HepG2 (cell line): Measurements from ENCODE around the gene AGBL2. TPM values are rescaled to one million over a fixed set of nuclear protein-coding genes. Genes with fewer than 3 reads are reported as not detected.

ENCODE experiments used
- ARNT ChIP-seq: fragments of 450-650 bp; IDR thresholded peaks from 2 replicates; pipeline ENCODE4 v1.6.1; 2017
- CBX5 ChIP-seq: sonication (generic); formaldehyde crosslinking; IDR thresholded peaks from 2 replicates; pipeline ENCODE4 v1.4.0; 2020; ENCODE audit warnings: missing genetic modification reagents, borderline replicate concordance
- CC2D1A ChIP-seq: sonication (generic); formaldehyde crosslinking; IDR thresholded peaks from 2 replicates; pipeline ENCODE4 v1.8.1; 2023; ENCODE audit warnings: mild to moderate bottlenecking, missing genetic modification reagents
- CREB1 ChIP-seq, 2 experiments: fragments of 450-650 bp in 1 of 2; IDR thresholded peaks; 2 replicates each; pipeline ENCODE4 v1.6.1; 2016 to 2017; ENCODE audit warnings: control low read depth in 1 of 2, mild to moderate bottlenecking in 1 of 2, missing compliant biosample characterization in 1 of 2, missing genetic modification characterization in 1 of 2
- CREM ChIP-seq, 2 experiments: sonication (generic) in 1 of 2; formaldehyde crosslinking in 1 of 2; IDR thresholded peaks; 2 replicates each; pipeline versions ENCODE4 v1.4.0 to v1.6.1; 2016 to 2020; ENCODE audit warnings: antibody characterized with exemption in 1 of 2, mild to moderate bottlenecking in 1 of 2, missing genetic modification reagents in 1 of 2
- DNMT3B ChIP-seq: conservative IDR thresholded peaks from 2 replicates; pipeline ENCODE4 v1.6.1; 2016; ENCODE audit warnings: missing biosample characterization, control low read depth
- ESRRA ChIP-seq: sonication (generic); formaldehyde crosslinking; IDR thresholded peaks from 2 replicates; pipeline ENCODE4 v1.5.1; 2020; ENCODE audit warnings: mild to moderate bottlenecking, low read depth, missing genetic modification reagents
- GABPB1 ChIP-seq: IDR thresholded peaks from 2 replicates; pipeline ENCODE4 v1.6.1; 2016; ENCODE audit warnings: mild to moderate bottlenecking, missing genetic modification reagents, moderate library complexity, missing compliant biosample characterization
- HOXA5 ChIP-seq: sonication (generic); formaldehyde crosslinking; IDR thresholded peaks from 2 replicates; pipeline ENCODE4 v1.4.0; 2020; ENCODE audit warnings: missing genetic modification reagents
- IRF2 ChIP-seq: IDR thresholded peaks from 2 replicates; pipeline ENCODE4 v1.6.1; 2018; ENCODE audit warnings: missing genetic modification reagents, missing compliant biosample characterization
- KDM2A ChIP-seq: sonication (generic); formaldehyde crosslinking; IDR thresholded peaks from 2 replicates; pipeline ENCODE4 v1.4.0; 2020; ENCODE audit warnings: low read depth, missing genetic modification reagents, borderline replicate concordance
- KLF16 ChIP-seq, 2 experiments: sonication (generic) in 1 of 2; formaldehyde crosslinking in 1 of 2; IDR thresholded peaks; 2 replicates each; pipeline versions ENCODE4 v1.6.1 to v1.8.0; 2016 to 2023; ENCODE audit warnings: missing genetic modification reagents in 2 of 2, missing compliant biosample characterization in 1 of 2
- MED13 ChIP-seq: sonication (generic); formaldehyde crosslinking; IDR thresholded peaks from 2 replicates; pipeline ENCODE4 v1.5.0; 2020; ENCODE audit warnings: missing genetic modification reagents
- NAIF1 ChIP-seq: sonication (generic); formaldehyde crosslinking; IDR thresholded peaks from 2 replicates; pipeline ENCODE4 v1.5.0; 2020; ENCODE audit warnings: mild to moderate bottlenecking, missing genetic modification reagents, borderline replicate concordance
- NCOR1 ChIP-seq: fragments of 200-600 bp; sonication (generic); IDR thresholded peaks from 2 replicates; pipeline ENCODE4 v1.7.0; 2017; ENCODE audit warnings: antibody characterized with exemption, low read length, borderline replicate concordance
- NFKBIZ ChIP-seq: IDR thresholded peaks from 2 replicates; pipeline ENCODE4 v1.6.1; 2018; ENCODE audit warnings: missing genetic modification reagents, missing compliant biosample characterization
- NFYC ChIP-seq: IDR thresholded peaks from 2 replicates; pipeline ENCODE4 v1.6.1; 2016; ENCODE audit warnings: missing genetic modification reagents, missing compliant biosample characterization
- NR2F1 ChIP-seq, 2 experiments: fragments of 450-650 bp in 1 of 2; formaldehyde crosslinking in 1 of 2; IDR thresholded peaks; 2 replicates each; pipeline versions ENCODE4 v1.5.0 to v1.6.1; 2016 to 2020; ENCODE audit warnings: mild to moderate bottlenecking in 1 of 2, missing compliant biosample characterization in 1 of 2, missing genetic modification reagents in 1 of 2, moderate library complexity in 1 of 2
- NR2F2 ChIP-seq: IDR thresholded peaks from 2 replicates; pipeline ENCODE4 v1.6.1; 2012; ENCODE audit warnings: low read depth, inconsistent platforms, borderline replicate concordance
- PPARG ChIP-seq: conservative IDR thresholded peaks from 2 replicates; pipeline ENCODE4 v1.6.1; 2016; ENCODE audit warnings: missing biosample characterization, missing genetic modification reagents
- TBX3 ChIP-seq: fragments of 450-650 bp; IDR thresholded peaks from 2 replicates; pipeline ENCODE4 v1.6.1; 2017; ENCODE audit warnings: antibody characterized with exemption, mild to moderate bottlenecking, inconsistent platforms, borderline replicate concordance
- TOPORS ChIP-seq: sonication (generic); formaldehyde crosslinking; IDR thresholded peaks from 2 replicates; pipeline ENCODE4 v1.8.0; 2023; ENCODE audit warnings: mild to moderate bottlenecking, missing genetic modification reagents
- U2AF1 ChIP-seq: fragments of 200-400 bp; formaldehyde crosslinking; optimal IDR thresholded peaks from 2 replicates; pipeline ENCODE3; 2017; ENCODE audit warnings: mild to moderate bottlenecking, low read depth, low read length
- WIZ ChIP-seq: sonication (generic); formaldehyde crosslinking; IDR thresholded peaks from 2 replicates; pipeline ENCODE4 v1.5.1; 2020; ENCODE audit warnings: mild to moderate bottlenecking, missing genetic modification reagents
- ZFP82 ChIP-seq: sonication (generic); formaldehyde crosslinking; IDR thresholded peaks from 2 replicates; pipeline ENCODE4 v1.5.1; 2020; ENCODE audit warnings: mild to moderate bottlenecking, missing genetic modification reagents, borderline replicate concordance
- ZFX ChIP-seq: sonication (generic); formaldehyde crosslinking; IDR thresholded peaks from 2 replicates; pipeline ENCODE4 v1.4.0; 2020; ENCODE audit warnings: mild to moderate bottlenecking, low read depth, missing genetic modification reagents, moderate library complexity
- ZNF124 ChIP-seq: sonication (generic); formaldehyde crosslinking; IDR thresholded peaks from 2 replicates; pipeline ENCODE4 v1.4.0; 2020; ENCODE audit warnings: missing genetic modification reagents
- ZNF205 ChIP-seq: IDR thresholded peaks from 2 replicates; pipeline ENCODE4 v1.6.1; 2018; ENCODE audit warnings: missing biosample characterization, missing genetic modification reagents
- ZNF441 ChIP-seq: sonication (generic); formaldehyde crosslinking; IDR thresholded peaks from 2 replicates; pipeline ENCODE4 v1.7.0; 2021; ENCODE audit warnings: missing genetic modification reagents, borderline replicate concordance
- ZNF607 ChIP-seq: sonication (generic); formaldehyde crosslinking; IDR thresholded peaks from 2 replicates; pipeline ENCODE4 v1.5.1; 2020; ENCODE audit warnings: missing genetic modification reagents, mild to moderate bottlenecking, borderline replicate concordance
- ZNF614 ChIP-seq: IDR thresholded peaks from 2 replicates; pipeline ENCODE4 v1.6.1; 2018; ENCODE audit warnings: missing biosample characterization, missing genetic modification reagents, inconsistent platforms, borderline replicate concordance
- ZNF652 ChIP-seq: IDR thresholded peaks from 2 replicates; pipeline ENCODE4 v1.6.1; 2016; ENCODE audit warnings: low read depth, borderline replicate concordance
- ZNF879 ChIP-seq: sonication (generic); formaldehyde crosslinking; IDR thresholded peaks from 2 replicates; pipeline ENCODE4 v1.8.1; 2023; ENCODE audit warnings: missing genetic modification reagents
- polyA plus RNA-seq, 8 experiments: library from polyadenylated mRNA; depleted of rRNA in 3 of 8; stranded (reverse) in 7 of 8; unstranded in 1 of 8; fragments of >200 nt; fragmentation: Illumina TruSeq in 4 of 8; extraction: Trizol in 4 of 8; gene quantifications; 2 replicates each; pipeline versions ENCODE4 v1.2.1 to v1.2.3, GENCODE V29; 2011 to 2016; ENCODE audit warnings: low read depth in 4 of 8, missing spikeins in 1 of 8, mixed read lengths in 1 of 8; ENCODE audit not compliant: insufficient read depth in 1 of 8
- total RNA-seq, 5 experiments: library from RNA; depleted of rRNA; stranded (reverse); fragments of >200 nt; fragmentation: Illumina TruSeq; extraction: Trizol; gene quantifications; 2 replicates each; pipeline ENCODE4 v1.2.3, GENCODE V29; 2016; ENCODE audit warnings: low read depth in 1 of 5

Gene AGBL2
- total and polyA plus RNA-seq, 2 of the 13 experiments (the other 11 are each of a cell fraction or from before 2014, with no cell fraction given): 1.6 to 5.7 TPM

DNA sequence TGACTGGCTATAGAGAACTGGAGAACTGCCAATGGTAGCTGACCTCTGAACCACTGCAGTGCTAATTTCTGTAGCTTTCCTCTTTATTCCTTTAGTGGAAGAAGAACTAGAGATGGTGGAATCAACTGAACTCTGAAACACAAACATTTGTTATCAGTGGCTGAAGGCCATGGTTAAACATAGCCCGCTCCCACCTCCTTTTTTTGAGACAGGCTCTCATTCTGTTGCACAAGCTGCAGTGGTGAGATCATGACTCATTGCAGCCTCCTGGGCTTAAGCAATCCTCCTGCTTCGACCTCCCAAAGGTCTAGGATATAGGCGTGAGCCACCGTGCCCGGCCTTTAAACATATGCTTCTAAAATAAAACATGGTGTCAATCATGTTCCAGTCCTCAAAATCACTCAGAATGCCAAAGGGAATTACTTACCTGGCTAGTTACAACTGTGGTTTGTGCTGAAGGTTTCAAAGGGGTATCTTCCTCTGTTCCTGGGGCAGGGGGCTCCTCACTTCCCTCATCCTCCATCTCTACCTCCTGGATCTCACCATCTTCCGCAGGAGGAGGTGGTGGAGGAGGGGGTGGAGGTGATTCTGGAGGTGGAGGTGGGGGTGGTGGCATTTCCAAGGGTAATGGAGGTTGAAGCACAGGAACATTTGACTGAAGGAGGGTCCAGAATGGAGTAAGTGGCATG is 9.0 kb upstream of the AGBL2 start (continued):
- TF ChIP-seq ZNF614 (CRISPR knock-in tag): peak; percentile 90
- peak; percentile 37; the same call in 1 of the 2 replicates for TF ChIP-seq ZNF652 (CRISPR knock-in tag)
- TF ChIP-seq TBX3: peak; percentile 55; the same call in 1 of the 2 replicates
- TF ChIP-seq ZNF441 (CRISPR knock-in tag): 0 out of 2 replicates have a peak, but pooled peaks have one; percentile 47
- 0 out of 2 replicates have a peak, but pooled peaks have one; percentile 50 for TF ChIP-seq ZFP82
- no peak for TF ChIP-seq ZNF879 (CRISPR knock-in tag)
- TF ChIP-seq ZNF205: no peak
- no peak for TF ChIP-seq ARNT
- TF ChIP-seq TOPORS (CRISPR knock-in tag): 0 out of 2 replicates have a peak, but pooled peaks have one; percentile 74
- no peak for TF ChIP-seq NFYC (CRISPR knock-in tag)
- peak; percentile 68; the same call in 1 of the 2 replicates for TF ChIP-seq MED13 (CRISPR knock-in tag)
- peak; percentile 62; the same call in 1 of the 2 replicates for TF ChIP-seq ESRRA (CRISPR knock-in tag)
- TF ChIP-seq NR2F2: peak; percentile 87
- TF ChIP-seq CC2D1A: no peak
- TF ChIP-seq NAIF1 (CRISPR knock-in tag): no peak
- peak; percentile 78 for TF ChIP-seq CREM (IDR thresholded peaks at IDR 0.05)
- no peak for TF ChIP-seq CREM (CRISPR knock-in tag; IDR thresholded peaks at IDR 0.05)
- TF ChIP-seq KDM2A (CRISPR knock-in tag): peak; percentile 69
- TF ChIP-seq NCOR1: peak; percentile 97
- peak; percentile 53; the same call in 1 of the 2 replicates for TF ChIP-seq GABPB1 (CRISPR knock-in tag)
- no peak for TF ChIP-seq WIZ (CRISPR knock-in tag)
- TF ChIP-seq ZNF607 (CRISPR knock-in tag): peak; percentile 51; the same call in 1 of the 2 replicates
- TF ChIP-seq U2AF1: no peak
- peak; percentile 68; the same call in 1 of the 2 replicates for TF ChIP-seq ZNF124
- TF ChIP-seq KLF16 (CRISPR knock-in tag; IDR thresholded peaks at IDR 0.05): peak in 1 of 2 experiments; percentile 94; a peak in 1 of 4 replicates
- no peak; the same call in 1 of the 2 replicates for TF ChIP-seq CREB1 (IDR thresholded peaks at IDR 0.05)
- TF ChIP-seq CREB1 (CRISPR knock-in tag; IDR thresholded peaks at IDR 0.05): peak; percentile 80
- TF ChIP-seq PPARG (CRISPR knock-in tag): peak; percentile 91
- TF ChIP-seq HOXA5 (CRISPR knock-in tag): peak; percentile 74
- TF ChIP-seq DNMT3B: peak; percentile 77; the same call in 1 of the 2 replicates
- TF ChIP-seq NR2F1 (CRISPR knock-in tag; IDR thresholded peaks at IDR 0.05): peak; percentile 72 to 88
- TF ChIP-seq IRF2 (CRISPR knock-in tag): peak; percentile 81
- TF ChIP-seq ZFX (CRISPR knock-in tag): 0 out of 2 replicates have a peak, but pooled peaks have one; percentile 22
- peak; percentile 95; the same call in 1 of the 2 replicates for TF ChIP-seq CBX5
- 0 out of 2 replicates have a peak, but pooled peaks have one; percentile 67 for TF ChIP-seq NFKBIZ (CRISPR knock-in tag)
